T-helper 22 cell (primary cell): ENCODE results near the gene ATP2B2.

ENCODE experiments used
- DNase-seq: peaks from one replicate; pipeline ENCODE4 v3.0.0-alpha.2; 2020; ENCODE audit warnings: low read depth

ATP2B2 gene

DNA sequence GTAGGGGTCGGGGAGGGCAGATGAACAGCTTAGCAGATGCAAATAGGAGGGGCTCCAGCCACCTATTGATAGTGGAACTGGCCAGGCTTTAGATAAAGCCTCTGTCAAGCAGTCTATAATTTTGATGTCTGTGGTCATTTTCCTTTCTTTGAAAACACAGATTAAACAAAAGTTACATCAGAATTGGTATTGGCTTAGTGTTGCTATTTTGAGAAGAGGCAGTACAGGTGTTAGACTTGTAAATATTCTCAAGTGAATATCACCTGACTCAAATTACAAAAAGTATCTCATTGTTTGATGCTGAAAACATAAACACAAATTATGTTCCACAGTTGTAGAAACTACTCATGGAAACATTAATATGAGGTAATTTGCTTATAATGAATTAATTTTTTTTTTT, 230.8 kb downstream of the ATP2B2 start:
- no peak for DNase-seq
